OCI-LY7 (cell line): ENCODE data around the gene ZCRB1. TPM values are rescaled to one million over a fixed set of nuclear protein-coding genes. Genes with fewer than 3 reads are reported as not detected.

Source experiments
- BruUV-seq: library from RNA; stranded (reverse); fragments of 400-500 nt; replicated peaks from 2 replicates; lab custom pipeline; 2021; lab: Mats Ljungman, UMichigan
- CTCF ChIA-PET: fragments of 300-600 bp; sonication (Branson Sonifier 250); formaldehyde crosslinking; loops from one replicate; lab custom pipeline; 2022; ENCODE audit warnings: antibody characterized with exemption; ENCODE audit not compliant: unreplicated experiment; lab: Charles Lee
- POLR2A ChIA-PET: fragments of 300-600 bp; sonication (Branson Sonifier 250); formaldehyde crosslinking; loops from one replicate; lab custom pipeline; 2022; ENCODE audit warnings: antibody characterized with exemption; lab: Charles Lee
- DNase-seq: peaks from one replicate; pipeline ENCODE4 v3.0.0-alpha.2; 2015; ENCODE audit warnings: low spot score
- H2AFZ ChIP-seq: fragments of 200-600 bp; sonication (generic), shearing (Covaris generic); 2 replicates; pipeline ENCODE4 v1.6.1; 2014; ENCODE audit warnings: mild to moderate bottlenecking, antibody characterized with exemption, low read length, moderate library complexity
- H3K27ac ChIP-seq: fragments of 200-600 bp; sonication (generic); 2 replicates; pipeline ENCODE4 v1.5.1; 2014; ENCODE audit warnings: mixed run types, low read depth, mild to moderate bottlenecking, moderate library complexity, low read length, inconsistent platforms; ENCODE audit not compliant: poor library complexity, severe bottlenecking
- H3K36me3 ChIP-seq: fragments of 200-600 bp; sonication (generic); 2 replicates; pipeline ENCODE4 v1.6.1; 2014; ENCODE audit warnings: mild to moderate bottlenecking, antibody characterized with exemption, low read length, moderate library complexity, mixed read lengths; ENCODE audit not compliant: insufficient read depth
- H3K4me1 ChIP-seq: fragments of 200-600 bp; sonication (generic); 2 replicates; pipeline ENCODE4 v1.5.1; 2014; ENCODE audit warnings: mild to moderate bottlenecking, low read length; ENCODE audit not compliant: insufficient read depth, poor library complexity, severe bottlenecking
- H3K4me2 ChIP-seq: fragments of 200-600 bp; sonication (generic); 2 replicates; pipeline ENCODE4 v1.6.1; 2014; ENCODE audit warnings: mild to moderate bottlenecking, low read length
- H3K4me3 ChIP-seq: fragments of 200-600 bp; sonication (generic); 2 replicates; pipeline ENCODE4 v1.5.1; 2014; ENCODE audit warnings: mild to moderate bottlenecking, low read depth, low read length; ENCODE audit not compliant: poor library complexity, severe bottlenecking
- H3K79me2 ChIP-seq: fragments of 200-600 bp; sonication (generic); 2 replicates; pipeline ENCODE4 v1.6.1; 2016; ENCODE audit warnings: low read depth, mild to moderate bottlenecking, low read length, moderate library complexity, mixed read lengths; ENCODE audit not compliant: insufficient read depth
- H3K9me2 ChIP-seq: fragments of 200-600 bp; sonication (generic); 2 replicates; pipeline ENCODE4 v1.6.1; 2016; ENCODE audit warnings: mild to moderate bottlenecking, low read length, mixed read lengths; ENCODE audit not compliant: insufficient read depth
- H3K9me3 ChIP-seq: fragments of 200-600 bp; sonication (generic); 2 replicates; pipeline ENCODE4 v1.6.1; 2014; ENCODE audit warnings: mild to moderate bottlenecking, mixed run types, low read length, mixed read lengths
- H4K20me1 ChIP-seq: fragments of 200-600 bp; sonication (generic); 2 replicates; pipeline ENCODE4 v1.6.1; 2014; ENCODE audit warnings: mild to moderate bottlenecking, antibody characterized with exemption, low read length, moderate library complexity, mixed read lengths; ENCODE audit not compliant: insufficient read depth
- CTCF ChIP-seq: fragments of 200-600 bp; sonication (generic); conservative IDR thresholded peaks from 2 replicates; pipeline ENCODE4 v1.5.1; 2014; ENCODE audit warnings: mild to moderate bottlenecking, antibody characterized with exemption, low read length, moderate library complexity, mixed read lengths
- EZH2phosphoT487 ChIP-seq: fragments of 200-600 bp; sonication (generic); IDR thresholded peaks from 2 replicates; pipeline ENCODE4 v1.6.1; 2018; ENCODE audit warnings: low read depth, borderline replicate concordance, mild to moderate bottlenecking, mixed run types, antibody characterized with exemption, low read length, moderate library complexity, mixed read lengths
- intact Hi-C: fragments of 100-400 bp; cut with micrococcal nuclease; formaldehyde crosslinking; loops from one replicate; pipeline ENCODE4 v1.10.0; 2022; ENCODE audit not compliant: unreplicated experiment
- total RNA-seq, 2 experiments: library from RNA; depleted of rRNA in 1 of 2; stranded (reverse); fragments of >200 nt in 1 of 2; shearing (Covaris generic) in 1 of 2; gene quantifications; 2 replicates each; pipeline ENCODE4 v1.2.3, GENCODE V29; 2014 to 2022

ZCRB1 gene
- total RNA-seq, 2 experiments from 2014 or later: 25.7 to 56.0 TPM

- peaks cover 21% of the 10 kb centered on the region; the same call in 1 of the 2 replicates for H3K36me3 ChIP-seq
- DNase-seq: peak; percentile 31
- H3K4me1 ChIP-seq: peaks cover 44% of the 10 kb centered on the region
- H2AFZ ChIP-seq: peak overlapping the region; percentile 77
- no peaks in the 10 kb centered on the region for H3K9me2 ChIP-seq
- CTCF ChIA-PET: interaction anchor here (0.6 kb wide), 1 partner anchor 28 kb away, joined by 3 read pairs; no protein-coding TSS in a partner anchor
- BruUV-seq: TSS peak; percentile 86
- peak overlapping the region; percentile 69 for H3K27ac ChIP-seq
- no peaks in the 10 kb centered on the region for H3K9me3 ChIP-seq
- peak overlapping the region; percentile 95 for H3K4me3 ChIP-seq
- H3K4me2 ChIP-seq: peak overlapping the region; percentile 83
- intact Hi-C loops: loop anchor here (1.0 to 5.0 kb wide), 3 partner anchors 89 to 184 kb away; partner anchors contain the start of gene GXYLT1
- H3K79me2 ChIP-seq: peaks cover 70% of the 10 kb centered on the region
- TF ChIP-seq EZH2phosphoT487 (no peak), CTCF (no peak)
- peaks cover 26% of the 10 kb centered on the region for H4K20me1 ChIP-seq
- POLR2A ChIA-PET: interaction anchor here (0.5 to 1.8 kb wide), 12 partner anchors 9 to 611 kb away, joined by 3 to 13 read pairs (median 4); no protein-coding TSS in a partner anchor
These were observed 790 bp upstream of the ZCRB1 start for GRCh38 chr12:42326541-42327226.

- POLR2A ChIA-PET: interaction anchor here (1.0 kb wide), 1 partner anchor 144 kb away, joined by 3 read pairs; no protein-coding TSS in a partner anchor
- H3K4me2 ChIP-seq: peak overlapping the region; percentile 83
- BruUV-seq: no TSS peak
- CTCF ChIA-PET: no interaction called here
- no peaks in the 10 kb centered on the region for H3K9me2 ChIP-seq
- peaks cover 56% of the 10 kb centered on the region for H3K79me2 ChIP-seq
- no peak for DNase-seq
- TF ChIP-seq CTCF: no peak
- TF ChIP-seq EZH2phosphoT487: no peak
- H2AFZ ChIP-seq: peak overlapping the region; percentile 77
- peaks cover 20% of the 10 kb centered on the region for H4K20me1 ChIP-seq
- intact Hi-C loops: loop anchor here (5.0 kb wide), 2 partner anchors 142 to 183 kb away; partner anchors contain the start of gene GXYLT1
- H3K4me3 ChIP-seq: peak overlapping the region; percentile 95
- peaks cover 36% of the 10 kb centered on the region for H3K4me1 ChIP-seq
- H3K27ac ChIP-seq: peak overlapping the region; percentile 69
- H3K9me3 ChIP-seq: no peaks in the 10 kb centered on the region
- peaks cover 29% of the 10 kb centered on the region for H3K36me3 ChIP-seq
These were observed 605 bp downstream of the ZCRB1 start for GRCh38 chr12:42325326-42325652.

GRCh38 chr12:42323856-42324255 is 2.0 kb downstream of the ZCRB1 start:
- BruUV-seq: no TSS peak
- no peak overlapping the region for H3K4me3 ChIP-seq
- H3K4me2 ChIP-seq: no peak overlapping the region
- CTCF ChIA-PET: no interaction called here
- H3K9me2 ChIP-seq: no peaks in the 10 kb centered on the region
- no peaks in the 10 kb centered on the region for H3K9me3 ChIP-seq
- H3K79me2 ChIP-seq: peaks cover 42% of the 10 kb centered on the region
- POLR2A ChIA-PET: interaction anchor here (0.6 to 1.5 kb wide), 3 partner anchors 10 to 54 kb away, joined by 3 read pairs; no protein-coding TSS in a partner anchor
- H2AFZ ChIP-seq: no peak overlapping the region
- intact Hi-C loops: no loop called here
- no peak for DNase-seq
- peaks cover 25% of the 10 kb centered on the region for H3K4me1 ChIP-seq
- TF ChIP-seq CTCF (no peak), EZH2phosphoT487 (no peak)
- H3K27ac ChIP-seq: no peak overlapping the region
- peaks cover 19% of the 10 kb centered on the region for H4K20me1 ChIP-seq
- H3K36me3 ChIP-seq: peaks cover 32% of the 10 kb centered on the region
